Measurements from ENCODE around the gene ZNF862. TPM values are rescaled to one million over a fixed set of nuclear protein-coding genes. Genes with fewer than 3 reads are reported as not detected.

ZNF862 gene
- total RNA-seq, 1 donor from 2014 or later = 1.7 TPM

- Histone ChIP-seq H3K9me3 (no peaks in the 10 kb centered on the region), H3K4me3 (no peak overlapping the region), H3K27ac (no peak overlapping the region), H3K4me1 (no peaks in the 10 kb centered on the region), H3K36me3 (no peaks in the 10 kb centered on the region), H3K27me3 (no peaks in the 10 kb centered on the region)
- intact Hi-C loops (cut with DNase I) = no loop called here
- no peak for DNase-seq (ENCODE audit: low spot score in 2 of 2)
- TF ChIP-seq CTCF (IDR thresholded peaks at IDR 0.05) = no peak
These were observed 21.9 kb upstream of the ZNF862 start for GRCh38 chr7:149816267-149816751.

- no peak overlapping the region for H3K4me3 ChIP-seq
- TF ChIP-seq CTCF (IDR thresholded peaks at IDR 0.05) = no peak
- H3K27me3 ChIP-seq = no peaks in the 10 kb centered on the region
- no peak for DNase-seq (ENCODE audit: low spot score in 2 of 2)
- no peaks in the 10 kb centered on the region for H3K9me3 ChIP-seq
- intact Hi-C loops (cut with DNase I) = no loop called here
- H3K36me3 ChIP-seq = no peaks in the 10 kb centered on the region
- no peaks in the 10 kb centered on the region for H3K4me1 ChIP-seq
- no peak overlapping the region for H3K27ac ChIP-seq
These were observed 21.4 kb upstream of the ZNF862 start for GRCh38 chr7:149816794-149817193.

GRCh38 chr7:149817301-149817771 lies 20.8 kb upstream of the ZNF862 start:
- no peak for TF ChIP-seq CTCF (IDR thresholded peaks at IDR 0.05)
- DNase-seq (ENCODE audit: low spot score in 2 of 2) = no peak
- Histone ChIP-seq H3K4me1 (no peaks in the 10 kb centered on the region), H3K9me3 (no peaks in the 10 kb centered on the region), H3K27me3 (no peaks in the 10 kb centered on the region), H3K27ac (no peak overlapping the region), H3K36me3 (no peaks in the 10 kb centered on the region), H3K4me3 (no peak overlapping the region)
- intact Hi-C loops (cut with DNase I) = no loop called here

GRCh38 chr7:149817836-149818535 lies 20.2 kb upstream of the ZNF862 start:
- no peak for TF ChIP-seq CTCF (IDR thresholded peaks at IDR 0.05)
- Histone ChIP-seq H3K4me1 (no peaks in the 10 kb centered on the region), H3K4me3 (no peak overlapping the region), H3K27me3 (no peaks in the 10 kb centered on the region), H3K36me3 (no peaks in the 10 kb centered on the region), H3K9me3 (no peaks in the 10 kb centered on the region), H3K27ac (no peak overlapping the region)
- no peak for DNase-seq (ENCODE audit: low spot score in 2 of 2)
- intact Hi-C loops (cut with DNase I) = no loop called here

- H3K27ac ChIP-seq = no peak overlapping the region
- H3K27me3 ChIP-seq = no peaks in the 10 kb centered on the region
- H3K9me3 ChIP-seq = no peaks in the 10 kb centered on the region
- DNase-seq (ENCODE audit: low spot score in 2 of 2) = no peak
- TF ChIP-seq CTCF (IDR thresholded peaks at IDR 0.05) = no peak
- H3K4me1 ChIP-seq = no peaks in the 10 kb centered on the region
- H3K36me3 ChIP-seq = no peaks in the 10 kb centered on the region
- intact Hi-C loops (cut with DNase I) = no loop called here
- no peak overlapping the region for H3K4me3 ChIP-seq
These were observed 19.7 kb upstream of the ZNF862 start for GRCh38 chr7:149818536-149818840.

All from ascending aorta (tissue), 2 donors.